Mesothelial cell of epicardium (in vitro differentiated cells): ENCODE results near the gene C10orf90. TPM values are rescaled to one million over a fixed set of nuclear protein-coding genes. Genes with fewer than 3 reads are reported as not detected.

Experiments used
- DNase-seq, 2 experiments: peaks; one replicate each; pipeline ENCODE4 v3.0.0; 2021; ENCODE audit warnings: low spot score in 2 of 2; ENCODE audit not compliant: unreplicated experiment in 2 of 2
- H3K27ac Mint-ChIP-seq: 2 replicates; pipeline ENCODE4 v1.8.0; 2021; ENCODE audit warnings: mixed read lengths
- H3K27me3 Mint-ChIP-seq: 2 replicates; pipeline ENCODE4 v1.8.0; 2021; ENCODE audit warnings: low read depth, mixed read lengths
- H3K36me3 Mint-ChIP-seq: 2 replicates; pipeline ENCODE4 v1.8.0; 2021; ENCODE audit warnings: mixed read lengths
- H3K4me1 Mint-ChIP-seq: 2 replicates; pipeline ENCODE4 v1.8.0; 2021; ENCODE audit warnings: mixed read lengths
- H3K4me3 Mint-ChIP-seq: 2 replicates; pipeline ENCODE4 v1.8.0; 2021; ENCODE audit warnings: mild to moderate bottlenecking, moderate library complexity, mixed read lengths
- H3K9me3 Mint-ChIP-seq: 2 replicates; pipeline ENCODE4 v1.8.0; 2021; ENCODE audit warnings: mixed read lengths
- total RNA-seq: library from RNA; stranded (reverse); gene quantifications from 3 replicates; pipeline ENCODE4 v1.2.1, GENCODE V29; 2021
- TF ChIP-seq, protein P1 (sequence below): fragments of 200-600 bp; sonication (generic); IDR thresholded peaks from one replicate; pipeline ENCODE4 v1.5.0; 2021; ENCODE audit warnings: antibody characterized with exemption; ENCODE audit not compliant: unreplicated experiment

Gene C10orf90
- total RNA-seq, 1 donor from 2014 or later: not detected

DNA sequence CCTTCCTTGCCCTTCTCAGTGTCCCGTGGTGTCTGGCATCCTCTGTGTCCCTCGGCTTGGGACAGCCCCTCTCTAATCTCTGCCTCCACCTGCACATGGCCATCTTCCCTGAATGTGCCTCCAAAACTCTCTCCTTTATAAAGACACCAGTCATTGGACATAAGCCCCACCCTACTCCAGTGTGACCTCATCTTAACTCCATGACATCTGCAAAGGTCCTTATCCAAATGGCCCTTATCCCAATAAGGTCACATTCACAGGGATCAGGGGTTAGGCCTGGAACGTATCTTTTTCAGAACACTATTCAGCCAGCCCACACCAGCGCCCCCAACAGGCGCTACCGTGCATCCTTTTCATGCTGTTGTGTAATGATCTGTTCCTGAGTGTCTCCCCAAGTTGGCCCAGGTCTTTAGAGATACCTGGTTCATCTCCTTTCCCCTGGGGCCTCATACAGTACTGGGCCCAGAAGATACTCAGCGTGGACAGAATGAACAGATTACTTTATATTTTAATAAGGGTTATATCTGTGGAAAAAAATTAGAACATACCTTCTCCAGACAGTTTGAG, 149.7 kb downstream of the C10orf90 start:
- Mint-ChIP-seq H3K36me3 (no peaks in the 10 kb centered on the region), H3K27ac (no peak overlapping the region), H3K9me3 (no peaks in the 10 kb centered on the region), H3K4me3 (no peak overlapping the region), H3K27me3 (peaks cover 12% of the 10 kb centered on the region), H3K4me1 (no peaks in the 10 kb centered on the region)
- TF ChIP-seq, protein P1, sequence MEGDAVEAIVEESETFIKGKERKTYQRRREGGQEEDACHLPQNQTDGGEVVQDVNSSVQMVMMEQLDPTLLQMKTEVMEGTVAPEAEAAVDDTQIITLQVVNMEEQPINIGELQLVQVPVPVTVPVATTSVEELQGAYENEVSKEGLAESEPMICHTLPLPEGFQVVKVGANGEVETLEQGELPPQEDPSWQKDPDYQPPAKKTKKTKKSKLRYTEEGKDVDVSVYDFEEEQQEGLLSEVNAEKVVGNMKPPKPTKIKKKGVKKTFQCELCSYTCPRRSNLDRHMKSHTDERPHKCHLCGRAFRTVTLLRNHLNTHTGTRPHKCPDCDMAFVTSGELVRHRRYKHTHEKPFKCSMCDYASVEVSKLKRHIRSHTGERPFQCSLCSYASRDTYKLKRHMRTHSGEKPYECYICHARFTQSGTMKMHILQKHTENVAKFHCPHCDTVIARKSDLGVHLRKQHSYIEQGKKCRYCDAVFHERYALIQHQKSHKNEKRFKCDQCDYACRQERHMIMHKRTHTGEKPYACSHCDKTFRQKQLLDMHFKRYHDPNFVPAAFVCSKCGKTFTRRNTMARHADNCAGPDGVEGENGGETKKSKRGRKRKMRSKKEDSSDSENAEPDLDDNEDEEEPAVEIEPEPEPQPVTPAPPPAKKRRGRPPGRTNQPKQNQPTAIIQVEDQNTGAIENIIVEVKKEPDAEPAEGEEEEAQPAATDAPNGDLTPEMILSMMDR: no peak
- no peak for DNase-seq

DNA sequence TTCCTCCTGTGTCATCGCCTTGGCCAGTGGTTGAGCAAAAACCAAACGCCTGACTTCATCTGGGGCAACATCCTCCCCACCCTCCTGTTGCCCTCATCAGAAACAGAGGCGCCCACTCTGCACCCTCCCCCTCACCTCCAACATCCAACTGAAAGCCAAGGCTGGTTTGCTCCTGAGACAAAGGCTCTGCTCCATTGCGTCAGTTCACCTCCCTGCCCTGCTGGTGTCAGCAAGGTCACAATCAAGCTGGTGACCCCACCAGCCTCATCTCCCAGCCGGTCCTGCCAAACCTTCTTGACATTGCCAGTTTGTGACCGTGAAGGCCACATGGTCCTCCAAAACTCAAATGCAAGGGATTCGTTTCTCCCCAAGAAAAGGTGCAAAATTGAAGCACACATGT, 150.5 kb downstream of the C10orf90 start:
- no peak overlapping the region for H3K4me3 Mint-ChIP-seq
- no peak overlapping the region for H3K27ac Mint-ChIP-seq
- DNase-seq: no peak
- TF ChIP-seq, protein P1: no peak
- no peaks in the 10 kb centered on the region for H3K36me3 Mint-ChIP-seq
- H3K4me1 Mint-ChIP-seq: no peaks in the 10 kb centered on the region
- H3K27me3 Mint-ChIP-seq: peaks cover 8% of the 10 kb centered on the region
- no peaks in the 10 kb centered on the region for H3K9me3 Mint-ChIP-seq

DNA sequence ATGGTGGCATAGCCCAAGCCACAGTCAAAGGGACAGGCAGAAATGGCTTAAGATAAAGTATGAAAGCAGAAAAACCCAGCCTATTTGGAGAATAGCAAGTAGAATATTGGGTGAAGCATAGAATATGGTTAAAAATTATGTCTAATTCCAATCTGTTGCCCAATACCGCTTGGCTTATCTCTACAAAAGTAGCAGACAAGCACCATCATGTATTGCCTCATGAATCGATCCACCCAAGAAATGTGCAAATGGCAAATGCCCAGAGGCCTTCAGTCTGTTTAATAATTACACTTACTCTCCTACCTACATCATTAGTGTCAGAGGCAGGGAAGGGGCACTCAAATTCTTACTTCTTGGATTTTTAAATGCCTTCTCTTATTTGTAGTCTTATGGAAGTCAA, 151.3 kb downstream of the C10orf90 start:
- no peak overlapping the region for H3K27ac Mint-ChIP-seq
- no peaks in the 10 kb centered on the region for H3K36me3 Mint-ChIP-seq
- no peak overlapping the region for H3K4me3 Mint-ChIP-seq
- peaks cover 7% of the 10 kb centered on the region for H3K27me3 Mint-ChIP-seq
- H3K9me3 Mint-ChIP-seq: no peaks in the 10 kb centered on the region
- H3K4me1 Mint-ChIP-seq: no peaks in the 10 kb centered on the region
- DNase-seq: no peak
- TF ChIP-seq, protein P1: no peak

DNA sequence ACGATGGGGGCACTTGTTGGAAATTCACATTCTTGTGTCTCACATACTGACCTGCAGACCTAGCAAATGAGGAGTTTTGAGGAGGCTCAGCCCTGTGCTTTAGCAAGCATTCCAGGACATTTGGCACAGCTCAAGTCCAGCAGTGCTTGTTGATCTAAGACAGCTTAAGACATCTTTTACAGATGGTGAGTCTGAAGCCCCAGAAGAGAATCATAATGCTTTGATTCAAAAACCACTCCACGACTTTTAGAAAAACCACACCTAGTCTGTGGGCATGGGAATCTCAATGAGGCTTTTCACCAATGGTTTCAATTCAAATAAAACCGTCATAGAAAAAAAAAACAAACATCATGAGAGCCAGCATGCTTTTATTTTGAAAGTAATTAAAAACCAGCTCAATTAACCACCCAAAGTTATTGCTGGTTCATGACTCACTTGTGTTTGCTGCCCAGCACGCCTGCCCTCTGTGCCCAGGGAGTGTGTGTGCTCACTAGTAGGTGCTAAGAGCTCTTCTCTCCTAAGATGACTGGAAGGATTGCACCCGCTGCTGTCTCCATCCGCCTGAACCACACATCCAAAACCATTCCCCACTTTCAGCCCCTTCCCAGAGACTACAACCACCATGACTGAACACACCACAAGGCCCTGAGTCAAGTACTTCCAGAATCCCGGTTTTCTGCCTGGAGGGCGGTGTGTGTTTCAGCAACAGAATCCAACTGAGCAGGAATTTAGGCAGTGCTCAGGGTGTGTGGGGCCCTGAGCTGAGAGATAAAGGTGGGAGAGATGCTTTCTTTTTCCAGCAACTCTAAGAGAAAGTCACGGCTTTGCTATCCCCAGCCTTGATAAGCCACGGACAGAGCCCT, 152.0 kb downstream of the C10orf90 start:
- Mint-ChIP-seq H3K4me1 (no peaks in the 10 kb centered on the region), H3K27ac (no peak overlapping the region), H3K9me3 (no peaks in the 10 kb centered on the region), H3K4me3 (no peak overlapping the region), H3K27me3 (peaks cover 3% of the 10 kb centered on the region), H3K36me3 (no peaks in the 10 kb centered on the region)
- TF ChIP-seq, protein P1: no peak
- DNase-seq: no peak

DNA sequence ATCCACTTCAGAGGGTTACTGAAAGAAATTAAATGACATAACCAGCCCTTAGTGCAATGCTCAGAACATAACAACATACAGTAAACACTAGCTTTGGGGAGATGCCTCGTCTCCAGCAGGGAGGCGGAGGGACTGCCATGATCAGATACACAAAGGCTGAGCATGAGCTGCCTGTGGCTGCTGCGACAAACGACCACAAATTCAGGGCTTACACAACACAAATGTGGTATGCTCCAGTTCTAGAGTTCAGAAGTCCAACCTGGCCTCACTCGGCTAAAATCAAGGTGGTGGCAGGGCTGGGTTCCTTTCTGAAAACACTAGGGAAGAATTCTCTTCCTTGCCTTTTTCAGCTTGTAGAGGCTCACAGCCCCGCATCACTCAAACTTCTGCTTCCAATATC, 154.0 kb downstream of the C10orf90 start:
- H3K36me3 Mint-ChIP-seq: no peaks in the 10 kb centered on the region
- H3K27me3 Mint-ChIP-seq: no peaks in the 10 kb centered on the region
- H3K9me3 Mint-ChIP-seq: no peaks in the 10 kb centered on the region
- no peak overlapping the region for H3K27ac Mint-ChIP-seq
- no peak overlapping the region for H3K4me3 Mint-ChIP-seq
- H3K4me1 Mint-ChIP-seq: no peaks in the 10 kb centered on the region
- TF ChIP-seq, protein P1: no peak
- DNase-seq: no peak
